Measurements from ENCODE around the gene PTH2R.
A peak's percentile ranks its signal among the peaks of the same experiment; 100 is the strongest.
"Not testable (repeated sequence)": the region's sequence is repeated elsewhere in the genome, so short reads cannot be mapped to it uniquely, and the experiment has no call there.

Gene PTH2R

DNA sequence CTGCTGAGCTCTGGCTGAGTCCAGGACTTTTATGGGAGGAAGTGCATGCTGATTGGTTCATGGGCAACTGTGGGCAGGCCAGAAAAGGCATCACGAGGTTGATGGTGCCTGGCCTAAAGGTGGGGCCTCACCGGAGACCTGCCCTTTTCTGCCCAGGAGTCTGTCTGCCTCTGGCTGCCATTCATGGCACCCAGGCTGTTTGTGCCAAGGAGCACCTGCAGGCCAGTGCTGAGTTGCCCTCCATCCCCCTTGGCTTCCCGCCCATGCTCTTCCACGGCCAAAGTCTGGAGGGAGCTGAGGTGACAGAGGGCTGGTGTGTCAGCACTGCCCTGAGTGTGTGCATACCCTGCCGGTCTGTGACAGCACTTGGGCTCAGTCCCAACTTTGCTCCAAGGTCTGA is 123.2 kb downstream of the PTH2R start:
- ATAC-seq (ENCODE audit: low read depth), result peak; percentile 12; the same call in 1 of the 3 replicates
- Histone ChIP-seq H3K36me3 (ENCODE audit: low read depth) (no peaks in the 10 kb centered on the region), H3K9me3 (ENCODE audit: severe bottlenecking) (no peaks in the 10 kb centered on the region), H3K27ac (ENCODE audit: poor library complexity, severe bottlenecking) (no peak overlapping the region), H3K4me3 (ENCODE audit: severe bottlenecking) (no peak overlapping the region), H3K4me1 (ENCODE audit: insufficient read depth, poor library complexity, severe bottlenecking) (no peaks in the 10 kb centered on the region), H3K27me3 (ENCODE audit: insufficient read depth, poor library complexity, severe bottlenecking) (no peaks in the 10 kb centered on the region)
- DNase-seq (ENCODE audit: low spot score), result no peak
- TF ChIP-seq CTCF (IDR thresholded peaks at IDR 0.05; ENCODE audit: poor library complexity, severe bottlenecking), result no peak

GRCh38 chr2:208531361-208531760 is 124.8 kb downstream of the PTH2R start:
- Histone ChIP-seq H3K9me3 (ENCODE audit: severe bottlenecking) (no peaks in the 10 kb centered on the region), H3K4me1 (ENCODE audit: insufficient read depth, poor library complexity, severe bottlenecking) (no peaks in the 10 kb centered on the region), H3K36me3 (ENCODE audit: low read depth) (no peaks in the 10 kb centered on the region), H3K4me3 (ENCODE audit: severe bottlenecking) (no peak overlapping the region), H3K27me3 (ENCODE audit: insufficient read depth, poor library complexity, severe bottlenecking) (no peaks in the 10 kb centered on the region), H3K27ac (ENCODE audit: poor library complexity, severe bottlenecking) (no peak overlapping the region)
- TF ChIP-seq CTCF (IDR thresholded peaks at IDR 0.05; ENCODE audit: poor library complexity, severe bottlenecking), result no peak
- DNase-seq (ENCODE audit: low spot score) (no peak), ATAC-seq (ENCODE audit: low read depth) (no peak)

DNA sequence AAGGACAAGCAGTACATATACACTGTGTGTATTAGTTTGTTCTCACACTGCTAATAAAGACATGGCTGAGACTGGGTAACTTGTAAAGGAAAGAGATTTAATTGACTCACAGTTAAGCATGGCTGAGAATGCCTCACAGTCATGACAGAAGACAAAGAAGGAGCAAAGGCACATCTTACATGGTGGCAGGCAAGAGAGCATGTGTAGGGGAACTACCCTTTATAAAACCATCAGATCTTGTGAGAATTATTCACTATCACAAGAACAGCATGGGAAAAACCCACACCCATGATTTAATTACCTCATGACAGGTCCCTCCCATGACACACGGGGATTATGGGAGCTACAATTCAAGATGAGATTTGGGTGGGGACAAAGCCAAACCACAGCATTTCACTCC is 129.0 kb downstream of the PTH2R start:
- not testable (repeated sequence) for H3K27ac ChIP-seq (ENCODE audit: poor library complexity, severe bottlenecking); H3K9me3 ChIP-seq (ENCODE audit: severe bottlenecking); H3K4me1 ChIP-seq (ENCODE audit: insufficient read depth, poor library complexity, severe bottlenecking); H3K4me3 ChIP-seq (ENCODE audit: severe bottlenecking); DNase-seq (ENCODE audit: low spot score); H3K27me3 ChIP-seq (ENCODE audit: insufficient read depth, poor library complexity, severe bottlenecking); ATAC-seq (ENCODE audit: low read depth); H3K36me3 ChIP-seq (ENCODE audit: low read depth)

DNA sequence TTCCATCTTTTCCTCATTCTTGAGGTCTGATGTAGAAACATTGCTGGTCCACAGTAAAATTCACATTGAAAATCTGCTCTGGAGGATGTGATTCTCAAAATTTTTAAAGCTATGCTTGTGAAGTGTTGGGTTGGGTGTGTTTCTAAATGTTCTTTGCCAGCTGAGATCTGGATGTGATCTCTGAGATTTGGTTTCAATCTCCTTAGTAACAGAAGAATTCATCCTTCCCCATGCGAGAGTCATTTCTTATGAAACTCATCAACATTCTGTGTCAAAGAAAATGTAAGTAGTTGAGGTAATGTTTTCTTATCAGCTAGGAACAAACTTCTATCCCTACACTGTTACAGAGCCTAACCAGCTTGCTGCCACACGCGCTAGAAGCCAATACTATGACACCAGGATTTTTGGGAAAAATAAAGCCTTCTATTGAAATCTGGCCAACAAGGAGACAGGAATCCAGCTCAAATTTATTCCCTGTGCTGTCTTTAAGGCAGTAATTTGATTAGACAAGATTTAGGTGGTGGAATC is 134.9 kb downstream of the PTH2R start:
- Histone ChIP-seq H3K4me3 (ENCODE audit: severe bottlenecking) (no peak overlapping the region), H3K27ac (ENCODE audit: poor library complexity, severe bottlenecking) (no peak overlapping the region), H3K9me3 (ENCODE audit: severe bottlenecking) (no peaks in the 10 kb centered on the region), H3K27me3 (ENCODE audit: insufficient read depth, poor library complexity, severe bottlenecking) (no peaks in the 10 kb centered on the region), H3K4me1 (ENCODE audit: insufficient read depth, poor library complexity, severe bottlenecking) (no peaks in the 10 kb centered on the region), H3K36me3 (ENCODE audit: low read depth) (no peaks in the 10 kb centered on the region)
- no peak for TF ChIP-seq CTCF (IDR thresholded peaks at IDR 0.05; ENCODE audit: poor library complexity, severe bottlenecking)
- DNase-seq (ENCODE audit: low spot score) (no peak), ATAC-seq (ENCODE audit: low read depth) (no peak)

- no peaks in the 10 kb centered on the region for H3K4me1 ChIP-seq (ENCODE audit: insufficient read depth, poor library complexity, severe bottlenecking)
- H3K9me3 ChIP-seq (ENCODE audit: severe bottlenecking), result no peaks in the 10 kb centered on the region
- no peak for ATAC-seq (ENCODE audit: low read depth)
- no peak for TF ChIP-seq CTCF (IDR thresholded peaks at IDR 0.05; ENCODE audit: poor library complexity, severe bottlenecking)
- no peak for DNase-seq (ENCODE audit: low spot score)
- H3K36me3 ChIP-seq (ENCODE audit: low read depth), result no peaks in the 10 kb centered on the region
- H3K27me3 ChIP-seq (ENCODE audit: insufficient read depth, poor library complexity, severe bottlenecking), result no peaks in the 10 kb centered on the region
- no peak overlapping the region for H3K27ac ChIP-seq (ENCODE audit: poor library complexity, severe bottlenecking)
- H3K4me3 ChIP-seq (ENCODE audit: severe bottlenecking), result no peak overlapping the region
These were observed 135.4 kb downstream of the PTH2R start for GRCh38 chr2:208541989-208542464.

Data from RWPE2 (cell line).